ENCODE results near the gene VAV2. TPM values are rescaled to one million over a fixed set of nuclear protein-coding genes. Genes with fewer than 3 reads are reported as not detected.
A peak's percentile ranks its signal among the peaks of the same experiment; 100 is the strongest.

Gene VAV2
- total RNA-seq, 1 experiment from 2014 or later, result 21.4 TPM

DNA sequence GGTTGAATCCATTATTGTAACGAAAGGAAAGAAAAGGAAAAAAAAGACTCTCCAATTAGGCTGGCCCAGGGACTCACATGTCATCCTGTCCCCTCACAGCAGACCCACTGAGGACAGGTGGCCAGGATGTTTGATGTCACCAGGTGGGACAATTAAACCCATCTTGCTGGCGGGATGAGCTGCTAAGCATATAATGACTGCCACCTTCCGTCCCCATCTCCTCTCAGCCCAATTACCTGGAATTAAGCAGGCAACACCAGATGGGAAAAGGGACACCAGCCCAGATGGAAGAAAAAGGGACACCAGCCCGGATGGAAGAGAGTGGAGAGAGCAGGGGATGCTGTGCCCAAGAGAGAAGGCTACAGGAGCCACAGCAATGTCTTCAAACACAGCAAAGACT is 137.4 kb downstream of the VAV2 start:
- peak; percentile 93 for DNase-seq (ENCODE audit: low spot score)
- in situ Hi-C loops (cut with HindIII; ENCODE audit: low sequenced_read_pairs), result no loop called here

DNA sequence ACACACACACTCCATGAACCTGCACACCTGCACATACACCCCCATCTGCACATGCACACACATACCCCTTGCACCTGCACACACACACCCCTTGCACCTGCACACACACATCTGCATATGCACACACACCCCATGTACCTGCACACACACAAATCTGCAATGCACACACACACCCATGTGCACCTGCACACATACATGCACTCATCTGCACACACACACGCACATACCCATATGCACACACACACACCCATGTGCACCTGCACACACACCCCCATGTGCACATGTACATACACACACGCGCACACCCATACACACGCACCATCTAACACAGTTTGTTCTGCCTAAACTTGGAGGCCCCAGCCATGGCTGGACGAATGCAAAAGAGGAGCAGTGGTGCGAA is 138.1 kb downstream of the VAV2 start:
- in situ Hi-C loops (cut with HindIII; ENCODE audit: low sequenced_read_pairs), result no loop called here
- no peak for DNase-seq (ENCODE audit: low spot score)

DNA sequence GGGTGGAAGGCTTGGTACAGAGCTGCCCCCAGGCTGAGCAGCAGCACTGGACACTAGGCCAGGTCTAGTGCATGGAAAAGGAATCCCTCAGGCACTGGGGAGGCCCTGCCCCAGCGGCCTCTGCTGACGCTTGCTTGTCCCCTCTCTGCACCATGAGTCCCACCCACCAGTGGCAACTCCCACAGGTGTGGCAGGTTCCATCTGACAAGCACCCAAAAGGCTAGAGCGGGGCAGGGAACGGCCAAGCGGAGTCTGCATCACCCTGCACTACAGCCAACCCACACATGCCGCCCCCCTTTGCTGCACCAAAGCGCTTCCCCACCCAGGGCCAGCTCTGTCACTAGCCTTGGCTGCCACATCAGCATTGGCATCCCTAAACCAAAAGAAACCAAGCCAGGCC is 138.8 kb downstream of the VAV2 start:
- DNase-seq (ENCODE audit: low spot score), result no peak
- in situ Hi-C loops (cut with HindIII; ENCODE audit: low sequenced_read_pairs), result no loop called here

DNA sequence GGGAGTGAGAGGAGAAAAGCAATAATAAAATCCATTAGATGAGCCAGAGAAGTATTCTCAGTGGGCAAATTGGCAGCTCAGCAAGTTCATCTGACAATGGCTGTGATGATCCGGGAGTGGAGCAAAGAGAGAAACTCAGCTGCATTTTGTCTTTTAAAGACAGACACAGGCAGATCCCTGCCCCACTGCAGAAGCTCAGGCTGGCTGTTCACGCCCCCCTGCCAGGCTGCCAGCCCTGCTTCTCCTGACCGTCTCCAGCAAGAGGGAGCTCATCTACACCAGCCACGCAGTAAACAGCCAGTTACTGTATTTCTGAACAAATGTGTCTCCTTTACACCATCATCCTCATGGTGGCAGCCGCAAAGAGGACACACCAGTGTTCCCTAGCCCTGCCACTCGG is 139.7 kb downstream of the VAV2 start:
- in situ Hi-C loops (cut with HindIII; ENCODE audit: low sequenced_read_pairs), result no loop called here

GRCh38 chr9:133851693-133852092 is 140.4 kb downstream of the VAV2 start:
- DNase-seq (ENCODE audit: low spot score), result no peak
- in situ Hi-C loops (cut with HindIII; ENCODE audit: low sequenced_read_pairs), result no loop called here

More for the DNA sequence above, 139.7 kb downstream of the VAV2 start:
- DNase-seq (ENCODE audit: low spot score), result peak; percentile 58

GRCh38 chr9:133850937-133851336 is 141.2 kb downstream of the VAV2 start:
- in situ Hi-C loops (cut with HindIII; ENCODE audit: low sequenced_read_pairs), result no loop called here
- no peak for DNase-seq (ENCODE audit: low spot score)

- in situ Hi-C loops (cut with HindIII; ENCODE audit: low sequenced_read_pairs), result no loop called here
- no peak for DNase-seq (ENCODE audit: low spot score)
These were observed 142.0 kb downstream of the VAV2 start for GRCh38 chr9:133850161-133850560.

DNA sequence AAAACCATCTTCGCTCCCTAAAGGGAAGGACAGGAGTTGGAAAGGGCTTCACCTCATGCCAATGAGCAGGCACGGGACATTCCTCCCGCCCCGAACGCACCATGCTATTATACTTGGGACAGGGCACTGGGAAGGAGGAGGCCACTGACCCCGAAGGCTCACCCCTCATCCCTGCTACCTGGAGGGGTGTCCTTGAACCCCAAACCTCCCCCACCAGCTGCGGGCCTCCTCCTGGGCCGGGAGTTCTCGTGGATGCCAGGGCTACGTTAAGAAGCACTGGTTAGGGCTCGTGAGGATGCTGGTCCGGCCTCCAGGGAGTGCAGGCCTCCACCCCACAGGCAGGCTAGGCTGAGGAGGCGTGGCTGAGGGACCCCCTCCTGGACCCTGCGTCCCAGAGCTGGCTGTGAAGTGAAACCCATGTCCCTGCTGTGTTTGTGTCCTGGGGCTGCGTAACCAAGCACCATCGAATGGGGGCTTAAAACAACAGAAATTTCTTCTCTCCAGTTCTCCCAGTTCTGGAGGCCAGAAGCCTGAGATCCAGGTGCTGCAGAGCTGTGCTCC is 142.9 kb downstream of the VAV2 start:
- DNase-seq (ENCODE audit: low spot score), result no peak
- in situ Hi-C loops (cut with HindIII; ENCODE audit: low sequenced_read_pairs), result no loop called here

- in situ Hi-C loops (cut with HindIII; ENCODE audit: low sequenced_read_pairs), result no loop called here
- DNase-seq (ENCODE audit: low spot score), result peak; percentile 78
These were observed 143.5 kb downstream of the VAV2 start for GRCh38 chr9:133848471-133849109.

DNA sequence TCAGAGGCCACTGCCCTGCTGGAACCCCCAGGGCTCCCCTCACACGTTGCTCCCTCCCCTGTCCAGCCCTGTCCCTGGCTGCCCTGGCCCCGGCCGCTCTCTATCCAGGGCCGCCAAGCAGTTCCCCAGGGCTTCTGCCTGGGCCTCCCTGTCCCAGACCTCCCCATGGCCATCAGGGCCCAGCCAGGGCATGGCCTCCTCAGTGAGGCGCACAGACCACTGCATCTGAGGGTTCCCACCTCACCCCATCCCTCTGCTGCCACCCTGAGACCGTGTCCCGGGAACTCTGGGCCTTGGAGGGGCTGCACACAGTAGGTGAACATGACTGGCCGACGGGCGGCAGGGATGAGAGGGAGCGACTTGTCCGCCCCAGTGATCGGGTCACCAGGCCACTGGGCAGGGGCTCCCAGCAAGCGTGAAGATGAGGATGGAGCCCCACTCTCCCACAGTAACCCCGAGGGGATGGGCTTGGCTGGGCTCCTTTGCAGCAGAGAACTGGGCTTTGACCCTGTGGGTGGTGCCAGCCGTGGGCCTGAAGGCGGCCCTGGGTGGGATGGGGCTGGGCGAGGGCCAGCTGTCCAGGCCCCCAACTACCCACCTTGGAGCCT is 145.5 kb downstream of the VAV2 start:
- in situ Hi-C loops (cut with HindIII; ENCODE audit: low sequenced_read_pairs), result no loop called here
- DNase-seq (ENCODE audit: low spot score), result no peak

DNA sequence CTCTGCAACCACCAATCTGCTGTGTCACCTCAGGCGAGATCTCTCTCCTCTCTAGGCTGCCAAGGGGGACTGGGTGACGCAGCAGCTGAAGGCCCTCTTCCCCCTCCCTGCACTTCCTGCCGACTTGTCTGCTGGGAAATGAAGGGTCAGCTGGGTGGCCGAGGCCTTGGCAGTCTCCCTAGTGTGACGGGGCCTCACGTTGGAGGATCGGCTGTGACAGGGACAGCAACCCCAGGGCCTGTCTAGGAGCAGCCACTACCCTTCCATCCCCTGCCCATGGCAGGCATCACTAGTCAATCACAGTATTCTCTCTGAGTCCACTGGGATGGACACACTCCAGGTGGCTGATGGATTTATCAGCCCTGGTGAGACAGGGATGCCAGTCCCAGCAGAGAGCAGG is 146.7 kb downstream of the VAV2 start:
- DNase-seq (ENCODE audit: low spot score), result no peak
- in situ Hi-C loops (cut with HindIII; ENCODE audit: low sequenced_read_pairs), result no loop called here

DNA sequence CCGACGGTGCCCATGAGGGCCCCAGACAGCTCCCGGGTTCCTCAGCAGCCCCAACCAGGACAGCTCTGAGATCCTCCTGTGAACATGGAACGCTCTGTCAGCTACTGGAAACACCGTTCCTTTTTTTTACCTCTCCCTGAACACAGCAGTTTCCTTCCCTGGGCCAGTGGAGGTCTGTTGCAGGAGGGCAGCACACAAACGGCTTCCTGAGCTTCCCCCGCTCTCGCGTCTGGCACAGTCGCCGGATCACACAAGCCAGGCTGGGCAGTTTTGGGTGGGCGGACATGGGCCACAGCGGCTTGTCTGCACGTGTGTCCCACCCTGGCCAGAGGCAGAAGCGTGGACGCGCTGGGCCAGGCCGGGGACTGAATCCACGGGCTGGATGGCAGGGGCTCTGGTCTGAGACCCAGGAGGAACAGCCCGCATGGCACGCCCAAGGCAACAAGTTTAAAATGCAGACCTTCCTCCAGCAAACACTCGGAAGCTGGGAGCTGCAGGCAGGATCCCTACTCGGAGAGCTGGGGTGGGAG is 147.2 kb downstream of the VAV2 start:
- DNase-seq (ENCODE audit: low spot score), result no peak

GRCh38 chr9:133844398-133844784 is 147.7 kb downstream of the VAV2 start:
- in situ Hi-C loops (cut with HindIII; ENCODE audit: low sequenced_read_pairs), result no loop called here
- DNase-seq (ENCODE audit: low spot score), result no peak

More for the DNA sequence above, 147.2 kb downstream of the VAV2 start:
- in situ Hi-C loops (cut with HindIII; ENCODE audit: low sequenced_read_pairs), result no loop called here

GRCh38 chr9:133843751-133844397 is 148.2 kb downstream of the VAV2 start:
- DNase-seq (ENCODE audit: low spot score), result no peak
- in situ Hi-C loops (cut with HindIII; ENCODE audit: low sequenced_read_pairs), result no loop called here

- in situ Hi-C loops (cut with HindIII; ENCODE audit: low sequenced_read_pairs), result no loop called here
- no peak for DNase-seq (ENCODE audit: low spot score)
These were observed 148.9 kb downstream of the VAV2 start for GRCh38 chr9:133843250-133843649.

DNA sequence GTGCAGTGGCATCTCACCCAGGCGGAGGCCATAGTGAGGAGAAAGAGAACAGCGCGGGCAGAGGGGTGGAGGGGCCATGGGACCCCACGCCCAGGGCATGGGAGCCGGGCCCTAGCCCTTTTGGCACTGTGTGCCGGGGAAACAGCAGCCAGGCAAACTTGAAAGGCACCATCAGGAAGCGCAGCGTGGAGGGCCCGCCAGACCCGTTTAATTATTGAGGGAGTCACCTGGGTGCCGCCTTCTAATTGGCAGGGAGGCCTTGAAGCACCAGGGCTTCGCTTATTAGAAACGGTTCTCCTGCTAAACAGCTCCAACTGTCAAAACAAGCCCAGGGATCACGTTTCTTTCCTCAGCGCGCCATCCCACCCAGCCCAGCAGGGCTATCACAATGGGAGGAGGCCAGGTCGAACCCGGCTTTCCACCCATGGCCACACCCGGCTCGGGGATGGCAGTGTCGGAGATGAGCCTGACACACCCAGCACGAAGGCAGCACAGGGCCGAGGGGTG is 149.3 kb downstream of the VAV2 start:
- no peak for DNase-seq (ENCODE audit: low spot score)
- in situ Hi-C loops (cut with HindIII; ENCODE audit: low sequenced_read_pairs), result no loop called here

DNA sequence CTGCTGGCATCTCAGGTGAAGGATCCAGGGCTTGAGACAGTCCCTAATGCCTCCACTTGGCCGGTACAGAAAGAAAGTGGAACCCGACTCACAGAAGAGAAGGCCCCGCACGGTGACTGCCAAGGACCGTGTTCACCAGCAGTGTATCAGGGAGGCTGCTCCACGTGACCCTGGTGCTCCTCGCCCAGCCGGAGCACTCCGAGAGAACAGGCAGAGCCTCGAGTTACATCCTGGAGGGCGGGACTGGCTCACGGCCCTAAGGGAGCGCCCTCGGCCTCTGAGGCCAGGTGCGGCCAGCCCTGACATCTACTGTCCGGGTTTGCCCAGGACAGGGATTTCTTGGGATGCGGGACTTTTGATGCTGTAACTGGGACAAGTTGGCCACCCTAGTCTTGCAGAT is 149.9 kb downstream of the VAV2 start:
- DNase-seq (ENCODE audit: low spot score), result peak; percentile 44
- in situ Hi-C loops (cut with HindIII; ENCODE audit: low sequenced_read_pairs), result no loop called here

DNA sequence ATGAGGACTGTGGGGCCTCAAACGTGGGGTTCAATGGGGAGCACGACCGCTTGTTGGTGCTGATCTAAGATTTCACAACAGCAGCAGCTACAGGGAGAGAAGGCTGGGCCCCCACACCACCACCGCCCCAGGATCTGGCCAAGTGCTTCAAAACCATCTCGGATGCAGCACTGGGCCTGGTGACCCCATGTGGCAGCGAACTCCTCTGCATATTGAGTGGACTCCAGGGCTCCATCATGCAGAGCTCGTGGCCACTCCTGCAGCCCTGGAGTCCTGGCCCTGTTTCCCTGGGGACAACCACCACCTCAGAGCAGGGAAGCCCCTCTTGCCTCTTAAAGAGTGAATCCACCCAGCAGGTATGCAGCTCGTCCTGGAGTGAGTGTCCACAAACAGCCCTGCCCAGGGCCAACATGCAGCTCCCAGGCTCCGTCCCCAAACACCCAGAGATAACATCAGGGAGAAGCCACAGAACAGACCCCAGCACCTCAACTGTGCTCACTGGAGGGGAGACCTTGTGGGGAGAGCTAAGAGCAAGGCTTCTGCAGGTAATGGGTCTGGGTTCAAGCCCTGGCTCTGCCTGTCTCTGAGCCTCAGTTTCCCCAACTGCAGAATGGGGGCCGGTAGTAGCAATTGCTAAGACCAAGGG is 150.8 kb downstream of the VAV2 start:
- DNase-seq (ENCODE audit: low spot score), result no peak
- in situ Hi-C loops (cut with HindIII; ENCODE audit: low sequenced_read_pairs), result no loop called here

DNA sequence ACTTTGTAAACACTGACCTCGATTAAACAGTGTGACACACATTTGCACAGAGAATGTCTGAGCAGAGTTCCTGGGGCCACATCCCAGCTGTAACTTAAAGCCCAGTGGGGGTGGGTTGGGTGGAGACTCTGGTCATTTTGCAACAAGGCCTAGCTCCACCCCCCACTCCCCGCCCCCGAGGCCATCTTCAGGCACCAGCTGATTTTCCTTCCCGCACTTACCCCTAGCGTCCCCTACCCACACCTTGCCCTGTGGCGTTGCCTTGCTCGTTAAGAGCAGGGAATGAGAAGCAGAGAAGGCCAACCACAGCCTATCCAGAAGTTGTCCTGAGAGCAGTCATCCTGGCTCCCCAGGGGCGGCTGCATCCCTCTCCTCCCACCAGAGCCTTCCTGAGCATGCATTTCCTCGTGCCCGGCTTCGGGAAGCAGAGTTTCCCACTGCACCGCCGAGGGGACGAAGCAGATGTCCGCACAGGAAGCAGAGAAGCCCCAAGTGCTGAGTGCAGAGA is 152.2 kb downstream of the VAV2 start:
- in situ Hi-C loops (cut with HindIII; ENCODE audit: low sequenced_read_pairs), result no loop called here
- no peak for DNase-seq (ENCODE audit: low spot score)

Data from G401 (cell line).